HEK293T (cell line): ENCODE results near the gene TSPAN6.

ENCODE experiments used
- CTCF ChIA-PET: fragments of 350-600 bp; formaldehyde crosslinking; extraction: SDS; loops from one replicate; lab custom pipeline; 2021; ENCODE audit warnings: antibody characterized with exemption, inconsistent platforms; lab: Yijun Ruan, JAX
- POLR2A ChIA-PET: fragments of 350-600 bp; formaldehyde crosslinking; extraction: SDS; loops from one replicate; lab custom pipeline; 2020; ENCODE audit warnings: antibody characterized with exemption, inconsistent platforms; lab: Yijun Ruan, JAX
- DNase-seq: peaks from one replicate; pipeline ENCODE4 v3.0.0; 2012; ENCODE audit warnings: mixed read lengths; ENCODE audit errors: extremely low spot score
- ARNT ChIP-seq: fragments of 450-650 bp; IDR thresholded peaks from 2 replicates; pipeline ENCODE4 v1.6.1; 2017; ENCODE audit warnings: mild to moderate bottlenecking
- BHLHE40 ChIP-seq: fragments of 450-650 bp; IDR thresholded peaks from 2 replicates; pipeline ENCODE4 v1.6.1; 2016; ENCODE audit warnings: mild to moderate bottlenecking, moderate library complexity, borderline replicate concordance
- CTBP1 ChIP-seq: fragments of 450-650 bp; IDR thresholded peaks from 2 replicates; pipeline ENCODE4 v1.6.1; 2016; ENCODE audit warnings: borderline replicate concordance
- ELF4 ChIP-seq: fragments of 450-650 bp; IDR thresholded peaks from 2 replicates; pipeline ENCODE4 v1.6.1; 2017; ENCODE audit warnings: antibody characterized with exemption
- FOXA1 ChIP-seq: fragments of 450-650 bp; IDR thresholded peaks from 2 replicates; pipeline ENCODE4 v1.6.1; 2016; ENCODE audit warnings: mild to moderate bottlenecking
- FOXK2 ChIP-seq: fragments of 450-650 bp; IDR thresholded peaks from 2 replicates; pipeline ENCODE4 v1.6.1; 2016; ENCODE audit warnings: mild to moderate bottlenecking
- FOXM1 ChIP-seq: fragments of 450-650 bp; IDR thresholded peaks from 2 replicates; pipeline ENCODE4 v1.6.1; 2017; ENCODE audit warnings: mild to moderate bottlenecking, borderline replicate concordance
- HDGF ChIP-seq: fragments of 450-650 bp; IDR thresholded peaks from 2 replicates; pipeline ENCODE4 v1.6.1; 2017; ENCODE audit warnings: antibody characterized with exemption, borderline replicate concordance
- L3MBTL2 ChIP-seq: fragments of 450-650 bp; conservative IDR thresholded peaks from 2 replicates; pipeline ENCODE4 v1.6.1; 2016; ENCODE audit warnings: mild to moderate bottlenecking
- LEF1 ChIP-seq: fragments of 450-650 bp; IDR thresholded peaks from 2 replicates; pipeline ENCODE4 v1.6.1; 2017; ENCODE audit warnings: mild to moderate bottlenecking, borderline replicate concordance
- NFRKB ChIP-seq: fragments of 450-650 bp; IDR thresholded peaks from 2 replicates; pipeline ENCODE4 v1.6.1; 2016; ENCODE audit warnings: mild to moderate bottlenecking, moderate library complexity
- SP1 ChIP-seq: fragments of 450-650 bp; IDR thresholded peaks from 2 replicates; pipeline ENCODE4 v1.6.1; 2017
- SUZ12 ChIP-seq: fragments of 450-650 bp; IDR thresholded peaks from 2 replicates; pipeline ENCODE4 v1.6.1; 2016; ENCODE audit warnings: mild to moderate bottlenecking
- TARDBP ChIP-seq: fragments of 450-650 bp; IDR thresholded peaks from 2 replicates; pipeline ENCODE4 v1.6.1; 2016
- ZNF384 ChIP-seq: fragments of 450-650 bp; IDR thresholded peaks from 2 replicates; pipeline ENCODE4 v1.6.1; 2016
- TF ChIP-seq, protein P1 (sequence below): fragments of 450-650 bp; IDR thresholded peaks from 2 replicates; pipeline ENCODE4 v1.6.1; 2016

The TSPAN6 gene

GRCh38 chrX:100650841-100651240, 14.2 kb upstream of the TSPAN6 start:
- no peak for DNase-seq
- POLR2A ChIA-PET = no interaction called here
- TF ChIP-seq FOXA1 (no peak), FOXM1 (no peak)

GRCh38 chrX:100649550-100650356, 13.1 kb upstream of the TSPAN6 start:
- POLR2A ChIA-PET = interaction anchor here (1.4 kb wide), 1 partner anchor 21 kb away, joined by 3 read pairs; no protein-coding TSS in a partner anchor
- DNase-seq = no peak
- TF ChIP-seq NFRKB = no peak
- TF ChIP-seq BHLHE40 = no peak
- no peak for TF ChIP-seq SUZ12
- TF ChIP-seq, protein P1, sequence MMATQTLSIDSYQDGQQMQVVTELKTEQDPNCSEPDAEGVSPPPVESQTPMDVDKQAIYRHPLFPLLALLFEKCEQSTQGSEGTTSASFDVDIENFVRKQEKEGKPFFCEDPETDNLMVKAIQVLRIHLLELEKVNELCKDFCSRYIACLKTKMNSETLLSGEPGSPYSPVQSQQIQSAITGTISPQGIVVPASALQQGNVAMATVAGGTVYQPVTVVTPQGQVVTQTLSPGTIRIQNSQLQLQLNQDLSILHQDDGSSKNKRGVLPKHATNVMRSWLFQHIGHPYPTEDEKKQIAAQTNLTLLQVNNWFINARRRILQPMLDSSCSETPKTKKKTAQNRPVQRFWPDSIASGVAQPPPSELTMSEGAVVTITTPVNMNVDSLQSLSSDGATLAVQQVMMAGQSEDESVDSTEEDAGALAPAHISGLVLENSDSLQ = no peak
- no peak for TF ChIP-seq FOXM1
- no peak for TF ChIP-seq HDGF
- no peak for TF ChIP-seq TARDBP
- TF ChIP-seq L3MBTL2 = no peak
- TF ChIP-seq FOXK2 = no peak
- no peak for TF ChIP-seq CTBP1
- no peak for TF ChIP-seq SP1
- no peak for TF ChIP-seq LEF1
- TF ChIP-seq ARNT = no peak
- no peak for TF ChIP-seq ZNF384
- no peak for TF ChIP-seq FOXA1
- CTCF ChIA-PET = interaction anchor here (2.1 kb wide), 1 partner anchor 13 kb away, joined by 9 read pairs; the partner anchor contains the start of gene TSPAN6

More at GRCh38 chrX:100650841-100651240, 14.2 kb upstream of the TSPAN6 start:
- CTCF ChIA-PET = interaction anchor here (0.7 kb wide), 1 partner anchor 533 kb away, joined by 4 read pairs; no protein-coding TSS in a partner anchor

DNA sequence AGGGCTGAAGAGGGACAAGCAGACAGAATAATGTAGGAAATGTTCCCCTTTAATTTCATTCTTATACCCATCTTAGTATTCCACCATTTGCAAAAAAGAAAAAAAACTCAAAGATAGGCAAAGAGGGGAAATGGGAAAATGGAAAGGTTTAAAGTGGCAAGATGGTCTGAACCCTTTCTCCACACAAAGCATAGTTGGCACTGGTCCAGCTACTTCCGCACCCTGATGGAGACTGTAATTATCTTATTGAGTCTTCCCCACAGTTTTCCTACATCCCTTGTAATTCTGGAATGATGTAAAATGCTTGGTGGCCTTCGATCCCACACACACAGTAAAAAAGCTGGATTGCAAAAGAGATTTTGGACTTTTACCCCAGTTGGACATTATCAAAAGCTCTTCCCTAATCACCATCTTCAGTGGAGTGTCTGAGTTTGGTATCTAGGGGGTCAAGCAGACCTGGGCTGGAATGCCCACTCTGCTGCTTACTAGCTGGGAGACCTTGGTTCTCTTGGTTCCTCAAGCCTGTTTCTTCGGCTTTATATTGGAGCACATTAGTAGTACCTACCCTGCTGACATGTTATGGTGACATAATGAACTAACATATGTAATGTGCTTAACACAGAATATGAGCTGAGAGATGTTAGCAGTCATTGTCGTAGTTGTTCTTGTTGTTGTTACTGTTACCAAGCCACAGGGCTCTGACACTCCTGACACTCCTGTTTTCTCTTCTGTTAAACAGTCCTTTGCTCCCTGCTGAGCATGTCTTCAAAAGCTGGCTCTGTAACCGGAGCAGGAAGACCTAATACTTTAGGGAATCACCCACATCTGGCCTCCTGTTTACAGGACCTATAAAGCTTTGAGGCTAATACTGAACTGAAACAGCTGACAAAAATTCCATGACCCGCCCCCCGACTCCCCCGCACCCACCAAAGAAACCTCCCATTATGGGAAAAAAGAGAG, 12.1 kb upstream of the TSPAN6 start:
- POLR2A ChIA-PET = interaction anchor here (1.4 kb wide), 1 partner anchor 22 kb away, joined by 3 read pairs; no protein-coding TSS in a partner anchor
- DNase-seq = no peak
- TF ChIP-seq LEF1 (no peak), SP1 (no peak), TARDBP (no peak), BHLHE40 (no peak), FOXK2 (no peak), SUZ12 (no peak), HDGF (no peak), FOXA1 (no peak), FOXM1 (no peak), NFRKB (no peak), ZNF384 (no peak), ELF4 (no peak)
- TF ChIP-seq, protein P1 = no peak

GRCh38 chrX:100647739-100648138, 11.1 kb upstream of the TSPAN6 start:
- POLR2A ChIA-PET = interaction anchor here (1.3 kb wide), 1 partner anchor 10 kb away, joined by 3 read pairs; no protein-coding TSS in a partner anchor
- CTCF ChIA-PET = no interaction called here
- DNase-seq = no peak
- TF ChIP-seq L3MBTL2 = no peak
- TF ChIP-seq BHLHE40 = no peak
- no peak for TF ChIP-seq SUZ12
- TF ChIP-seq FOXA1 = no peak
- no peak for TF ChIP-seq LEF1
- TF ChIP-seq ELF4 = no peak
- no peak for TF ChIP-seq ARNT
- TF ChIP-seq, protein P1 = no peak
- no peak for TF ChIP-seq TARDBP
- TF ChIP-seq FOXM1 = no peak
- TF ChIP-seq FOXK2 = no peak
- TF ChIP-seq SP1 = no peak
- no peak for TF ChIP-seq ZNF384
- no peak for TF ChIP-seq CTBP1
- TF ChIP-seq NFRKB = no peak
- no peak for TF ChIP-seq HDGF

More for the DNA sequence above, 12.1 kb upstream of the TSPAN6 start:
- CTCF ChIA-PET = interaction anchor here (0.6 to 2.1 kb wide), 2 partner anchors 12 to 201 kb away, joined by 3 to 9 read pairs; partner anchors contain the start of gene TSPAN6

DNA sequence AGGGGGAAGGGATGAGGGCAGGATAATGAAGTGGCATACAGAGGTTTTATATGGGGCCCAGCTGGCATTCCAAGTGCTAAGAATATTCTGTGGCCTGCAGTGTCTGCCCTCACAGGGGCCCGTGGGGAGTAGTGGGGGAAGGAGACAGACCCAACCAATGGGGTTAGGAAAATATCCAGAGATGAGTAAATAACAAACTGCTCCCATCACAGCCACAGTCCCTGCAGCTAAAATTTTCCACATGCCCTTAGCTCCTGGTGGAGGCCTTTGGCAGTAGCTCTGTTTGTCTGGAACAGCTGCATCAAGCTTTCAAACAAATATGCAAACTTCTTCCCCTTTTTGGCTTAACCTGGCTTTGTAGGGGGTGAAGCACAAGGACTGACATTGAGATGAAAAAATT, 10.5 kb upstream of the TSPAN6 start:
- ChIA-PET CTCF (no interaction called here), POLR2A (interaction anchor here (1.3 kb wide), 1 partner anchor 9 kb away, joined by 3 read pairs; no protein-coding TSS in a partner anchor)
- TF ChIP-seq FOXK2 (no peak), BHLHE40 (no peak), TARDBP (no peak), L3MBTL2 (no peak), FOXM1 (no peak), ELF4 (no peak), NFRKB (no peak), SUZ12 (no peak), CTBP1 (no peak), HDGF (no peak), FOXA1 (no peak), SP1 (no peak)
- no peak for DNase-seq
